ENCODE measurements around the gene AKT2.

AKT2 gene

GRCh38 chr19:40235238-40236025 lies 49.7 kb downstream of the AKT2 start:
- Mint-ChIP-seq H3K4me1 (peaks cover 4% of the 10 kb centered on the region), H3K27ac (no peak overlapping the region), H3K36me3 (peaks cover 18% of the 10 kb centered on the region)

GRCh38 chr19:40234429-40235237 lies 50.5 kb downstream of the AKT2 start:
- no peak for ATAC-seq (ENCODE audit: low read depth)
- H3K36me3 Mint-ChIP-seq: peaks cover 18% of the 10 kb centered on the region
- DNase-seq (ENCODE audit: low spot score in 2 of 2): no peak
- no peak overlapping the region for H3K4me3 Mint-ChIP-seq
- peaks cover 4% of the 10 kb centered on the region for H3K4me1 Mint-ChIP-seq
- no peaks in the 10 kb centered on the region for H3K27me3 Mint-ChIP-seq
- H3K27ac Mint-ChIP-seq: no peak overlapping the region
- H3K9me3 Mint-ChIP-seq: no peaks in the 10 kb centered on the region

More at GRCh38 chr19:40235238-40236025, 49.7 kb downstream of the AKT2 start:
- H3K4me3 Mint-ChIP-seq: no peak overlapping the region
- no peaks in the 10 kb centered on the region for H3K27me3 Mint-ChIP-seq
- DNase-seq (ENCODE audit: low spot score in 2 of 2) (no peak), ATAC-seq (ENCODE audit: low read depth) (no peak)
- no peaks in the 10 kb centered on the region for H3K9me3 Mint-ChIP-seq

- Mint-ChIP-seq H3K36me3 (peaks cover 18% of the 10 kb centered on the region), H3K4me1 (peaks cover 7% of the 10 kb centered on the region), H3K27ac (no peak overlapping the region), H3K27me3 (no peaks in the 10 kb centered on the region), H3K9me3 (no peaks in the 10 kb centered on the region), H3K4me3 (no peak overlapping the region)
- ATAC-seq (ENCODE audit: low read depth): no peak
- DNase-seq (ENCODE audit: low spot score in 2 of 2): no peak
These were observed 51.2 kb downstream of the AKT2 start for GRCh38 chr19:40233811-40234389.

- Mint-ChIP-seq H3K9me3 (no peaks in the 10 kb centered on the region), H3K4me1 (peaks cover 7% of the 10 kb centered on the region), H3K27me3 (no peaks in the 10 kb centered on the region), H3K27ac (no peak overlapping the region), H3K36me3 (peaks cover 17% of the 10 kb centered on the region), H3K4me3 (no peak overlapping the region)
- ATAC-seq (ENCODE audit: low read depth) (no peak), DNase-seq (ENCODE audit: low spot score in 2 of 2) (no peak)
These were observed 52.0 kb downstream of the AKT2 start for GRCh38 chr19:40232949-40233810.

- H3K36me3 Mint-ChIP-seq: peaks cover 12% of the 10 kb centered on the region
- no peaks in the 10 kb centered on the region for H3K9me3 Mint-ChIP-seq
- no peak for ATAC-seq (ENCODE audit: low read depth)
- DNase-seq (ENCODE audit: low spot score in 2 of 2): no peak
- H3K4me1 Mint-ChIP-seq: peaks cover 7% of the 10 kb centered on the region
- no peak overlapping the region for H3K4me3 Mint-ChIP-seq
- H3K27ac Mint-ChIP-seq: no peak overlapping the region
- H3K27me3 Mint-ChIP-seq: no peaks in the 10 kb centered on the region
These were observed 52.7 kb downstream of the AKT2 start for GRCh38 chr19:40232479-40232878.

- H3K36me3 Mint-ChIP-seq: peaks cover 9% of the 10 kb centered on the region
- H3K27me3 Mint-ChIP-seq: peaks cover 2% of the 10 kb centered on the region
- ATAC-seq (ENCODE audit: low read depth) (no peak), DNase-seq (ENCODE audit: low spot score in 2 of 2) (no peak)
- H3K27ac Mint-ChIP-seq: no peak overlapping the region
- peaks cover 9% of the 10 kb centered on the region for H3K4me1 Mint-ChIP-seq
- no peaks in the 10 kb centered on the region for H3K9me3 Mint-ChIP-seq
- H3K4me3 Mint-ChIP-seq: no peak overlapping the region
These were observed 53.4 kb downstream of the AKT2 start for GRCh38 chr19:40231544-40232424.

GRCh38 chr19:40231057-40231456 lies 54.1 kb downstream of the AKT2 start:
- no peaks in the 10 kb centered on the region for H3K9me3 Mint-ChIP-seq
- peaks cover 8% of the 10 kb centered on the region for H3K36me3 Mint-ChIP-seq
- peaks cover 4% of the 10 kb centered on the region for H3K27me3 Mint-ChIP-seq
- H3K4me3 Mint-ChIP-seq: no peak overlapping the region
- no peak overlapping the region for H3K27ac Mint-ChIP-seq
- peaks cover 11% of the 10 kb centered on the region for H3K4me1 Mint-ChIP-seq
- DNase-seq (ENCODE audit: low spot score in 2 of 2): no peak
- no peak for ATAC-seq (ENCODE audit: low read depth)

- no peak for DNase-seq (ENCODE audit: low spot score in 2 of 2)
- Mint-ChIP-seq H3K27ac (peak overlapping the region; percentile 66), H3K9me3 (no peaks in the 10 kb centered on the region)
These were observed 55.2 kb downstream of the AKT2 start for GRCh38 chr19:40229926-40230417.

GRCh38 chr19:40229484-40229883 lies 55.7 kb downstream of the AKT2 start:
- H3K27ac Mint-ChIP-seq: peak overlapping the region; percentile 66
- ATAC-seq (ENCODE audit: low read depth): no peak
- H3K9me3 Mint-ChIP-seq: no peaks in the 10 kb centered on the region
- H3K4me1 Mint-ChIP-seq: peaks cover 20% of the 10 kb centered on the region
- no peak for DNase-seq (ENCODE audit: low spot score in 2 of 2)
- peaks cover 9% of the 10 kb centered on the region for H3K36me3 Mint-ChIP-seq
- H3K27me3 Mint-ChIP-seq: peaks cover 14% of the 10 kb centered on the region
- H3K4me3 Mint-ChIP-seq: no peak overlapping the region

More at GRCh38 chr19:40229926-40230417, 55.2 kb downstream of the AKT2 start:
- Mint-ChIP-seq H3K4me3 (no peak overlapping the region), H3K27me3 (peaks cover 12% of the 10 kb centered on the region), H3K36me3 (peaks cover 12% of the 10 kb centered on the region), H3K4me1 (peaks cover 18% of the 10 kb centered on the region)
- no peak for ATAC-seq (ENCODE audit: low read depth)

GRCh38 chr19:40228863-40229262 lies 56.3 kb downstream of the AKT2 start:
- H3K27me3 Mint-ChIP-seq: peaks cover 16% of the 10 kb centered on the region
- H3K36me3 Mint-ChIP-seq: peaks cover 4% of the 10 kb centered on the region
- H3K4me1 Mint-ChIP-seq: peaks cover 18% of the 10 kb centered on the region
- H3K4me3 Mint-ChIP-seq: no peak overlapping the region
- H3K27ac Mint-ChIP-seq: no peak overlapping the region
- ATAC-seq (ENCODE audit: low read depth): no peak
- no peak for DNase-seq (ENCODE audit: low spot score in 2 of 2)
- no peaks in the 10 kb centered on the region for H3K9me3 Mint-ChIP-seq

- ATAC-seq (ENCODE audit: low read depth): no peak
- Mint-ChIP-seq H3K27ac (no peak overlapping the region), H3K4me1 (peaks cover 18% of the 10 kb centered on the region), H3K9me3 (no peaks in the 10 kb centered on the region), H3K36me3 (peaks cover 4% of the 10 kb centered on the region), H3K4me3 (no peak overlapping the region), H3K27me3 (peaks cover 16% of the 10 kb centered on the region)
- DNase-seq (ENCODE audit: low spot score in 2 of 2): no peak
These were observed 56.8 kb downstream of the AKT2 start for GRCh38 chr19:40228346-40228745.

- peaks cover 19% of the 10 kb centered on the region for H3K27me3 Mint-ChIP-seq
- H3K4me1 Mint-ChIP-seq: peaks cover 16% of the 10 kb centered on the region
- ATAC-seq (ENCODE audit: low read depth): no peak
- H3K27ac Mint-ChIP-seq: no peak overlapping the region
- no peak for DNase-seq (ENCODE audit: low spot score in 2 of 2)
- peaks cover 2% of the 10 kb centered on the region for H3K9me3 Mint-ChIP-seq
- H3K36me3 Mint-ChIP-seq: peaks cover 4% of the 10 kb centered on the region
- H3K4me3 Mint-ChIP-seq: peak overlapping the region; percentile 53
These were observed 59.5 kb downstream of the AKT2 start for GRCh38 chr19:40225440-40226305.

Measured in memory B cell (primary cell).